Naive thymus-derived CD4-positive, alpha-beta T cell (primary cell): Measurements from ENCODE around the gene SORCS2. TPM values are rescaled to one million over a fixed set of nuclear protein-coding genes. Genes with fewer than 3 reads are reported as not detected.

Experiments used
- ATAC-seq: fragments of 150-1000 bp; cut with Tn5 transposase; 2 replicates; pipeline ENCODE4 v1.10.0; 2021; ENCODE audit warnings: mild to moderate bottlenecking, moderate library complexity
- CTCF ChIA-PET: fragments of 350-600 bp; sonication (Branson Sonifier 250); formaldehyde crosslinking; loops from one replicate; lab custom pipeline; 2021; ENCODE audit warnings: antibody characterized with exemption; lab: Charles Lee
- POLR2A ChIA-PET: fragments of 350-600 bp; sonication (Branson Sonifier 250); formaldehyde crosslinking; loops from one replicate; lab custom pipeline; 2021; ENCODE audit warnings: antibody characterized with exemption, inconsistent platforms; lab: Charles Lee
- DNase-seq, 9 donors: peaks; one replicate each; pipeline versions ENCODE4 v3.0.0 to v3.0.0-alpha.2; 2020 to 2022; ENCODE audit warnings: mixed read lengths in 1 of 9
- H3K27ac ChIP-seq: one replicate; pipeline ENCODE4 v1.7.0; 2013; ENCODE audit warnings: mild to moderate bottlenecking, low read depth, low read length, moderate library complexity
- H3K27me3 ChIP-seq, 2 donors: one replicate each; pipeline ENCODE4 v1.7.0; 2013; ENCODE audit warnings: low read length in 2 of 2, mild to moderate bottlenecking in 2 of 2, moderate library complexity in 2 of 2; ENCODE audit not compliant: control insufficient read depth in 2 of 2, insufficient read depth in 2 of 2
- H3K36me3 ChIP-seq, 3 experiments: 1 replicate in 2 of 3; 2 replicates in 1 of 3; pipeline ENCODE4 v1.7.0; 2013; ENCODE audit warnings: low read length in 3 of 3, mild to moderate bottlenecking in 3 of 3, moderate library complexity in 1 of 3; ENCODE audit not compliant: insufficient read depth in 3 of 3, control insufficient read depth in 2 of 3
- H3K4me1 ChIP-seq, 2 donors: one replicate each; pipeline ENCODE4 v1.7.0; 2013; ENCODE audit warnings: low read length in 2 of 2, mild to moderate bottlenecking in 2 of 2, moderate library complexity in 1 of 2; ENCODE audit not compliant: control insufficient read depth in 2 of 2, insufficient read depth in 2 of 2
- H3K4me3 ChIP-seq: 2 replicates; pipeline ENCODE4 v1.7.0; 2013; ENCODE audit warnings: mild to moderate bottlenecking, low read length
- H3K9me3 ChIP-seq, 3 experiments: 1 replicate in 2 of 3; 2 replicates in 1 of 3; pipeline ENCODE4 v1.7.0; 2013; ENCODE audit warnings: low read length in 3 of 3; ENCODE audit not compliant: control insufficient read depth in 2 of 3
- H3K27ac Mint-ChIP-seq, 9 donors: one replicate each; pipeline ENCODE4 v1.8.0; 2020 to 2022; ENCODE audit warnings: mixed read lengths in 9 of 9, mild to moderate bottlenecking in 8 of 9, moderate library complexity in 5 of 9, inconsistent platforms in 2 of 9
- H3K27me3 Mint-ChIP-seq, 5 donors: one replicate each; pipeline ENCODE4 v1.8.0; 2021 to 2022; ENCODE audit warnings: mixed read lengths in 5 of 5, mild to moderate bottlenecking in 1 of 5
- H3K36me3 Mint-ChIP-seq, 5 donors: one replicate each; pipeline ENCODE4 v1.8.0; 2020 to 2022; ENCODE audit warnings: mixed read lengths in 5 of 5, mild to moderate bottlenecking in 3 of 5, inconsistent platforms in 1 of 5
- H3K4me1 Mint-ChIP-seq, 7 donors: one replicate each; pipeline ENCODE4 v1.8.0; 2020 to 2022; ENCODE audit warnings: mixed read lengths in 7 of 7, mild to moderate bottlenecking in 3 of 7, inconsistent platforms in 1 of 7
- H3K4me3 Mint-ChIP-seq, 10 donors: one replicate each; pipeline ENCODE4 v1.8.0; 2020 to 2022; ENCODE audit warnings: mild to moderate bottlenecking in 10 of 10, mixed read lengths in 10 of 10, moderate library complexity in 6 of 10, inconsistent platforms in 2 of 10
- H3K9me3 Mint-ChIP-seq, 11 donors: one replicate each; pipeline ENCODE4 v1.8.0; 2020 to 2022; ENCODE audit warnings: mixed read lengths in 11 of 11, mild to moderate bottlenecking in 4 of 11, inconsistent platforms in 1 of 11, moderate library complexity in 1 of 11
- intact Hi-C, 2 donors: fragments of 100-400 bp; cut with micrococcal nuclease; formaldehyde crosslinking; loops; one replicate each; pipeline ENCODE4 v1.15.1; 2023
- polyA plus RNA-seq, 2 donors: library from polyadenylated mRNA; unstranded; fragments of 300-500 nt; fragmentation: Illumina TruSeq; gene quantifications; one replicate each; pipeline ENCODE4 v1.2.3, GENCODE V29; 2021
- total RNA-seq, 6 experiments: library from RNA in 5 of 6; stranded (reverse) in 5 of 6; gene quantifications; 1 replicate in 5 of 6; 2 replicates in 1 of 6; pipeline ENCODE4 v1.2.3 and lab custom pipeline; 2021 to 2026

The SORCS2 gene
- total and polyA plus RNA-seq, 7 experiments from 2014 or later: 0.10 TPM; not detected in 6

- no peak for DNase-seq
- Mint-ChIP-seq H3K27me3 (peaks cover 0 to 8% (median 6%) of the 10 kb centered on the region in 5 donors), H3K4me3 (no peak overlapping the region), H3K9me3 (no peaks in the 10 kb centered on the region), H3K36me3 (no peaks in the 10 kb centered on the region), H3K27ac (no peak overlapping the region), H3K4me1 (no peaks in the 10 kb centered on the region)
- POLR2A ChIA-PET: no interaction called here
- ATAC-seq: no peak
- CTCF ChIA-PET: no interaction called here
- no peaks in the 10 kb centered on the region for H3K4me1 ChIP-seq
- no peaks in the 10 kb centered on the region for H3K27me3 ChIP-seq
- H3K9me3 ChIP-seq: no peaks in the 10 kb centered on the region
- H3K27ac ChIP-seq: no peak overlapping the region
- intact Hi-C loops: no loop called here
- no peak overlapping the region for H3K4me3 ChIP-seq
- no peaks in the 10 kb centered on the region for H3K36me3 ChIP-seq
Observed at GRCh38 chr4:7458477-7458876, 266.1 kb downstream of the SORCS2 start.

- H3K27ac Mint-ChIP-seq: no peak overlapping the region
- H3K36me3 Mint-ChIP-seq: no peaks in the 10 kb centered on the region
- Histone ChIP-seq H3K27ac (no peak overlapping the region), H3K36me3 (no peaks in the 10 kb centered on the region), H3K27me3 (no peaks in the 10 kb centered on the region), H3K9me3 (no peaks in the 10 kb centered on the region), H3K4me3 (no peak overlapping the region), H3K4me1 (no peaks in the 10 kb centered on the region)
- H3K4me1 Mint-ChIP-seq: no peaks in the 10 kb centered on the region
- no peaks in the 10 kb centered on the region for H3K9me3 Mint-ChIP-seq
- ChIA-PET POLR2A (no interaction called here), CTCF (no interaction called here)
- no peak for ATAC-seq
- H3K27me3 Mint-ChIP-seq: peaks cover 0 to 8% (median 6%) of the 10 kb centered on the region in 5 donors
- intact Hi-C loops: no loop called here
- H3K4me3 Mint-ChIP-seq: no peak overlapping the region
- no peak for DNase-seq
Observed at GRCh38 chr4:7459471-7459870, 267.1 kb downstream of the SORCS2 start.

GRCh38 chr4:7460566-7460965 lies 268.2 kb downstream of the SORCS2 start:
- DNase-seq (no peak), ATAC-seq (no peak)
- H3K4me1 ChIP-seq: no peaks in the 10 kb centered on the region
- Mint-ChIP-seq H3K27ac (no peak overlapping the region), H3K9me3 (peaks cover 0 to 7% (median 0%) of the 10 kb centered on the region in 11 donors), H3K27me3 (peaks cover 0 to 8% (median 6%) of the 10 kb centered on the region in 5 donors), H3K4me3 (no peak overlapping the region), H3K4me1 (no peaks in the 10 kb centered on the region), H3K36me3 (no peaks in the 10 kb centered on the region)
- no peak overlapping the region for H3K4me3 ChIP-seq
- CTCF ChIA-PET: no interaction called here
- H3K27ac ChIP-seq: no peak overlapping the region
- intact Hi-C loops: no loop called here
- H3K9me3 ChIP-seq: no peaks in the 10 kb centered on the region
- POLR2A ChIA-PET: no interaction called here
- H3K27me3 ChIP-seq: no peaks in the 10 kb centered on the region
- H3K36me3 ChIP-seq: no peaks in the 10 kb centered on the region

GRCh38 chr4:7461230-7461629 lies 268.9 kb downstream of the SORCS2 start:
- intact Hi-C loops: no loop called here
- CTCF ChIA-PET: interaction anchor here (0.5 kb wide), 1 partner anchor 9 kb away, joined by 3 read pairs; no protein-coding TSS in a partner anchor
- H3K27me3 ChIP-seq: no peaks in the 10 kb centered on the region

GRCh38 chr4:7462509-7462971 lies 270.2 kb downstream of the SORCS2 start:
- Histone ChIP-seq H3K27me3 (no peaks in the 10 kb centered on the region), H3K9me3 (peaks cover 0 to 6% (median 0%) of the 10 kb centered on the region in 3 experiments), H3K4me3 (no peak overlapping the region), H3K27ac (no peak overlapping the region), H3K36me3 (no peaks in the 10 kb centered on the region), H3K4me1 (no peaks in the 10 kb centered on the region)
- Mint-ChIP-seq H3K36me3 (no peaks in the 10 kb centered on the region), H3K9me3 (peaks cover 0 to 9% (median 0%) of the 10 kb centered on the region in 11 donors), H3K4me1 (no peaks in the 10 kb centered on the region), H3K27ac (no peak overlapping the region), H3K4me3 (no peak overlapping the region), H3K27me3 (peaks cover 0 to 8% (median 6%) of the 10 kb centered on the region in 5 donors)
- ChIA-PET CTCF (no interaction called here), POLR2A (no interaction called here)
- intact Hi-C loops: no loop called here
- ATAC-seq: no peak
- DNase-seq: no peak

More at GRCh38 chr4:7461230-7461629, 268.9 kb downstream of the SORCS2 start:
- Histone ChIP-seq H3K4me1 (no peaks in the 10 kb centered on the region), H3K4me3 (no peak overlapping the region), H3K36me3 (no peaks in the 10 kb centered on the region), H3K27ac (no peak overlapping the region), H3K9me3 (peaks cover 0 to 4% (median 0%) of the 10 kb centered on the region in 3 experiments)
- no peak for ATAC-seq
- POLR2A ChIA-PET: no interaction called here
- no peak for DNase-seq
- Mint-ChIP-seq H3K9me3 (peaks cover 0 to 9% (median 0%) of the 10 kb centered on the region in 11 donors), H3K36me3 (no peaks in the 10 kb centered on the region), H3K27ac (no peak overlapping the region), H3K4me3 (no peak overlapping the region), H3K4me1 (no peaks in the 10 kb centered on the region), H3K27me3 (peaks cover 0 to 8% (median 6%) of the 10 kb centered on the region in 5 donors)

- H3K27me3 ChIP-seq: no peaks in the 10 kb centered on the region
- no peak for ATAC-seq
- Mint-ChIP-seq H3K9me3 (peaks cover 0 to 11% (median 2%) of the 10 kb centered on the region in 11 donors), H3K27ac (no peak overlapping the region), H3K4me3 (no peak overlapping the region), H3K4me1 (no peaks in the 10 kb centered on the region), H3K27me3 (peaks cover 0 to 8% (median 6%) of the 10 kb centered on the region in 5 donors), H3K36me3 (no peaks in the 10 kb centered on the region)
- H3K27ac ChIP-seq: no peak overlapping the region
- DNase-seq: no peak
- intact Hi-C loops: no loop called here
- POLR2A ChIA-PET: no interaction called here
- H3K4me3 ChIP-seq: no peak overlapping the region
- H3K9me3 ChIP-seq: peaks cover 0 to 6% (median 0%) of the 10 kb centered on the region in 3 experiments
- CTCF ChIA-PET: no interaction called here
- no peaks in the 10 kb centered on the region for H3K36me3 ChIP-seq
- no peaks in the 10 kb centered on the region for H3K4me1 ChIP-seq
Observed at GRCh38 chr4:7463566-7464258, 271.4 kb downstream of the SORCS2 start.

- CTCF ChIA-PET: no interaction called here
Observed at GRCh38 chr4:7464259-7464655, 271.9 kb downstream of the SORCS2 start.

More at GRCh38 chr4:7464259-7464655, 271.9 kb downstream of the SORCS2 start:
- Mint-ChIP-seq H3K27me3 (peaks cover 0 to 14% (median 9%) of the 10 kb centered on the region in 5 donors), H3K27ac (no peak overlapping the region), H3K4me1 (no peaks in the 10 kb centered on the region), H3K4me3 (no peak overlapping the region), H3K36me3 (no peaks in the 10 kb centered on the region), H3K9me3 (peaks cover 0 to 12% (median 2%) of the 10 kb centered on the region in 11 donors)
- no peak for ATAC-seq
- Histone ChIP-seq H3K27ac (no peak overlapping the region), H3K27me3 (no peaks in the 10 kb centered on the region), H3K36me3 (no peaks in the 10 kb centered on the region), H3K9me3 (peaks cover 0 to 6% (median 0%) of the 10 kb centered on the region in 3 experiments), H3K4me3 (no peak overlapping the region), H3K4me1 (no peaks in the 10 kb centered on the region)
- intact Hi-C loops: no loop called here
- DNase-seq: no peak
- POLR2A ChIA-PET: no interaction called here
